ENCODE measurements around the gene CGB1.

The CGB1 gene

DNA sequence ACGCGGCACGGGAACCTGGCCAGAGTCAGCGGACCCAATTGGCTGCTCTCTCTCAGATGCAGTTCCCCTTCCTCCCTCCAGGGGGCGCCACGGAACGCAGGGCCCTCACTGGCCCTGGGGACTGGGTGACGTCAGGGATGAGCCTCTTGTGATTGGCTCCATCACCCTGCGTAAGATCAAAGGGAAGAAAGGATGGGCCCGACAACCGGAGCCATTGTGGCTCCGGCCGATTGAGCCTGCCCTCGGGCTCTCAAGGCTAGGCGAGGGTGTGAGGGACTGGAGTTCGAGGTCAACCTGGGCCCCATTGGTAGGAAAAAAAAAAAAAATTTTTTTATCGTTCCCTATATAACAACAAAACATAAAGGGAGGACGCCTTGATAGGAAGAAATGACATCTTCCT lies at the start of gene CGB1:
Gene CGB1 (minus strand): TSS at position 81 of the 400 bp plus-strand sequence. CDS start 184 bp downstream, outside the sequence.
- DNase-seq: peak; percentile 62 to 71

- no peak for DNase-seq
These were observed 49.6 kb upstream of the CGB1 start for GRCh38 chr19:49086296-49086695.

DNA sequence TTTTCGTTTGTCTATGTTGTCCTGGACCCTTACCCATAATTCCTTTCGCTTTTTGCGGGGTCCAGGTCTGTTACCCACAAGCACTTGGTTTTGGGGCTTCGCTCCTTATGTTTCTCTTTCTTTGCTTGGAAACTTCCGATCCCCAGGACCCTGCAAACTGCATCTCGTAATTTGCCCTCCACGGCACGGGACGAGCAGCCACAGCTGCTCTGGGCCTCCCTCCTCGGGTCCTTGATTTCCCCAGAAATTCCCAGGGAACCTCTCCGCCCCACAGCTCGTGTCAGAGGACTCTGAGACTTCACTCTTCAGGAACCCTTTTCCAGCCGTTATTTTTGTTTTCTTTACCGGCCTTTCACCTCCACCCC lies 49.2 kb upstream of the CGB1 start:
- DNase-seq: no peak

GRCh38 chr19:49085020-49085867 lies 48.5 kb upstream of the CGB1 start, which contains the start of gene SNRNP70:
SNRNP70 (plus strand) TSS chr19:49085451; CDS start chr19:49086415, 964 bp downstream.
- DNase-seq: peak; percentile 97 to 98

DNA sequence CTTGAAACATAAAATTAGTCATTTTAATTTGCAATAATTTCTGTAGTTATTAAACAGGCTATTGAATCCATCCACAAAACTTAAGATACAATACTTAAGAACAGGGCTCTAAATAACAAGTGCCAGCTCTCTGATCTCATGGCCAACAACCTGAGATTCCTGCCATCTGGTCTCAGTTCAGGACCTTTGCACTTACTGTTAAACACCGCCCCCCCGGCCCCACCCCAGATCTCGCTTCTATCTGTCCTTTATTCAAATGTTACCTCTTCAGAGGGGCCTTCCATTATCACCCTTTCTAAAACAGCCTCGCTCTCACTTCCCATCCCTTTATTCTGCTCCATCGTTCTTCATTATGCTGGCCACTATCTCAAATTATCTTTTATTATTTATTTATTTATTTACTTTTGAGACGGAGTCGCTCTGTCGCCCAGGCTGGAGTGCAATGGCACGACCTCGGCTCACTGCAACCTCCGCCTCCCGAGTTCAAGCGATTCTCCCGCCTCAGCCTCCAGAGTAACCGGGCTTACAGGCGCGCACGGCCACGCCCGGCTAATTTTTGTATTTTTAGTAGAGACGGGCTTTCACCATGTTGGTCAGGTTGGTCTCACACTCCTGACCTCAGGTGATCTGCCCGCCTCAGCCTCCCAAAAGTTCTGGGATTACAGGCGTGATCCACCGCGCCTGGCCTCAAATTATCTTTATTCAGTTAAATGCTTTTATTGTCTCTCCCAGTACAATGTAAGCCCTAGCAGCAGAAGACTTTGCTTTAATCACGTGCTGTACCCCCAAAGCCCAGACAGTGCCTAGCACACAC lies 47.7 kb upstream of the CGB1 start:
- DNase-seq: no peak

DNA sequence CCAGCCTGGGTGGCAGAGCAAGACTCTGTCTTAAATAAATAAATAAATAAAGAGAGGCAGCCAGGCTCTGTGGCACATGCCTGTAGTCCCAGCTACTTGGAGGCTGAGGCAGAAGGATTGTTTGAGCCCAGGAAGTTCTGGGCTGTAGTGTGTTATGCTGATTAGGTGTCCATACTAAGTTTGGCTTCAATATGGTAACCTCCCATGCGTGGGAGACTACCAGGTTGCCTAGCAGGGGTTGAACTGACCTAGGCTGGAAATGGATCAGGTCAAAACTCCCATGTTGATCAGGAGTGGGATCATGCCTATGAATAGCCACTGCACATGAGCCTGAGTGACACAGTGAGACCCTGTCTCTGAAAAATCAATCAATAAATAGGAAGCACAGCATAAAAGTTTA lies 44.6 kb upstream of the CGB1 start:
- no peak for DNase-seq

- no peak for DNase-seq
These were observed 43.7 kb upstream of the CGB1 start for GRCh38 chr19:49080392-49080791.

GRCh38 chr19:49074869-49075268 lies 38.2 kb upstream of the CGB1 start:
- DNase-seq: peak; percentile 25 to 47

DNA sequence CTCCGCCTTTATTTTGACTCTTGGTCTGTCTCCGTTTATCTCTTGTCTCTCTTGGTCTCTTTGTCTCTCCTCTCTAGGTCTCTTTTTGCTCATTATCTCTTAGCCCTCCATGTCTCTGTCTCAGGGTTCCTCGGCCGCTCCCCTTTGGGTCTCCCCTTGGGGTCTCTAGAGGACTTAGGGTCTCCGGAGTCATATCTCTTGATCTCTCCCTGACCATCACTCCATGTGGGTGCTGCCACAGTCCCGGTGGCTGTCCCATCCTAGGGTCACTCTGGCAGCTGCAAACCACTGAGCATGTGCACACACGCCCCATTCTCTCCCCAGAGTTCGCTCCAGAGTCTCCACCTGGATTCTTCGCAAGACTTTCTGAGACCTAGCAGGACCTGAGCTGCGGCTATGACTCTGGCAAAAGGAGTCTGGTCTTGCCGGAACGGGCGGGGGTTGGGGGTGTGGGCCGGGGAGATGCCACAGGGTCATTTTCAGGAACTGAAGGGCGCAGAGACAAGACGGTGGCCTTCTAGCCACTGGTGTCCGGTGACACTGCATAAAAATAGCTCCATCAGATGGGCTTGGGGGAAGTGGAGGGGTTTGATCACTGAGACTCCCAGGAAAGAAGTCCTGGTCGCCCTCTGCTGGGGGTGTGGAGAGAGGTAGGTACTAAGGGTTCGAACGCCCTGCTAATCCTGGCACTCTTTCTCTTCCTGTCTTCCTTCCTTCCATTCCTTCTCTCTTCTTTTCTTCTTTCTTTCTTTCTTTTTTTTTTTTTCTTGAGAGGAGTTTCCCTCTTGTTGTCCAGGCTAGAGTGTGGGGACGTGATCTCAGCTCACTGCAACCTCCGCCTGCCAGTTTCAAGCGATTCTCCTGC lies 37.1 kb upstream of the CGB1 start:
- no peak for DNase-seq

GRCh38 chr19:49071860-49072547 lies 35.3 kb upstream of the CGB1 start:
- peak; percentile 17 to 34 for DNase-seq

- DNase-seq: no peak
These were observed 33.7 kb upstream of the CGB1 start for GRCh38 chr19:49070416-49070815.

DNA sequence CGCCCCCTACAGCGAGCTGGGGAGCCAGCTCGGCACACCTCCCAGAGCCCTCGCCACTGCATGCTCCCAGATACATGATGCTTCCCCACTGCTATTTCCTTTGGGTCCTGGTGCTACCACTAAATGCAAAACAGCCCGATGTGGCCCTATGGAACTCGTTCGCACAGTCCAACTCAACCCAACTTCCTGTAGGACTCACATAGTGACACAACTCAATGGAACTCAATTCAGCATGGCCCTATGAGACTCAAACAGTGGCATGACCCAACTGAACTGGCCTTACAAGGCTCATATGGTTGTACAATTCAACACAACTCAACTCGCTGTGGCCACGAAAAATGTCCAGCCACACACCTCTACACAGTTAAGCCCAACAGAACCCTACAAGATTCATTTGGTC lies 32.3 kb upstream of the CGB1 start:
- DNase-seq: no peak

DNA sequence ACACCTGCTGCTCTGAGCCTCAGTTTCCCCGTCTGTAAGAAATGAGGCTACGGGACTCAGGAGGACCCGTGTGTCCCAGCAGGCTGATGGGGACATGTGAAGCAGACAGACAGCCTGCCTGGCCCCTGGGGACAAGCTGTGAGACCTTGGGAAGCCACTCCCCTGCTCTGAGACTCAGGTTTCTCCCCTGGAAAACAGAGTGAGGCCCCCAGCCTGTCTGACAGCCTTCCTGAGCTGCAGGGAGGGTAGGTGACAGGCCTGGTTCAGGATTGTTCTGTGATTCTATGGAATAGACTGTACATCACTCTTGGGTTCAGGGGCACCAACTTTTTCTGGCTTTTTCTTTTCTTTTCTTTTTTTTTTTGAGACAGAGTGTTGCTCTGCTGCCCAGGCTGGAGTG lies 30.9 kb upstream of the CGB1 start:
- no peak for DNase-seq

DNA sequence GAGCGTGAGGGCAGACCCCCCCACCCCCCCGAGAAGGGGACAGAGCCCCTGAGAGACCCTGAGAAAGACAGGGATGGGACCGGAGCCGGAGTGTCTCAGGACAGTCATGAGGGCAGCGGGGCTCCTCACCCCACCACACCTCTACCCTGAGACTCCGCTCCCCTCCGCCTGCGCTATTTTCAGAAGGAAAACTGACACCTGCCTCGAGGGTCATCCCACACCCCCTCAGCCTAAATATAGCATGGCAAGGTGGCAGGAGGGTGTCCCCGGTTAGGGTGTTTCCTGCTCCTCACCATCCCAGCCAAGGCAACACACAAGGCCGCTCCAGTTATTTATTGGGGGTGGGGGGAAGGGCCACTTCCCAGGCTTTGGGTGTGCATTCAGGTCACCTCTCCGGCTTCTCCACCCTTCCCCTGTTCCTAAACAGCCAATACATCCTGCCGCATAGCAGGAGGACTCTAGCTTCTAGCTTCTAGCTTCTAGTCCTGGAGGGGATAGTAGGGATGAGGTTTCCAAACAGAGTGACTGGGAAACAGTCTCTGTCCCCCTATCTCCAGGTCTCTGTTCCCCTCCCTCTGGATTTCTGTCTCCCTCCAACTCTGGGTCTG lies 29.3 kb upstream of the CGB1 start:
- no peak for DNase-seq

DNA sequence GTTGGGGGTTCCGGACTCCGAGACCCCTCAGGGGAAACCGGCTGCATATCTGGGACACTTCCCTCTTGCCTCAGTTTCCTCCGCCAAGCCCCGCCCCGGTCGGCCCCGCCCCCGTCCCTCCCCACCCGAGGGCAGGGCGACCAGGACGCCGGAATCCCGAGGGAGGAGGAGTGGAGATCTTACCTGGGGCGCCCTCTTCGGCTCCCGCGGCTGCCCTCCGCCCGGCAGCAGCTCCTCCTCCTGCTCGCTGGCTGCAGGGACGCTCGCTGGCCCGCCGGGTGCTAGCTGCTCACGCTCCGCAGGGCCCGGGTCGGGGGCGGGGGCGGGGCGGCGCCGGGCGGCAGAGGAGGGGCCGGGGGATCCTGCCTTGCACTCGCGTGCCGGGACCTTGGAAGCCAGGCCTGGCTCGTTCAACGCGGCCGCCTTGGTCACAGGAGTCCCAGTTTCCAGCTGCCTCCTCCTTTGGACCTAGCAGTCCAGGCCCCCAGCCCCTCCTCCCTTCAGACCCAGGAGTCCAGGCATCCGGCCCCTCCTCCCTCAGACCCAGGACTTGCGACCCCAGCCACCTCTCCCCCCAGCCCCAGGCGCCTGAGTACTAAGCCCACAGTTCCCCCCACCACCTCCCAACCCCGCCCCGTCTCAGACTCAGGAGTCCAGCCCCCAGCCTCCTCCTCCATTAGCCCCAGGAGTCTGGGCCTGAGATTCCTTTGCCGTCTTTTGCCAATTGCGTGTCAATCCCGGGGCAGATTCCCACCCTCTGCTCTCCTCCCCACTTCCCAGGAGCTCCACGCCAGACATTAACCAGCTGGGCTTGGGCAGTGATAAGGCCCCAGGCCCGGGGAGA lies 28.3 kb upstream of the CGB1 start, which contains the start of gene NTF4:
Gene NTF4 (minus strand): TSS at position 51 of the 844 bp plus-strand sequence. CDS start 2,821 bp downstream, outside the sequence.
- no peak for DNase-seq

GRCh38 chr19:49064029-49064629 lies 27.4 kb upstream of the CGB1 start:
- no peak for DNase-seq

DNA sequence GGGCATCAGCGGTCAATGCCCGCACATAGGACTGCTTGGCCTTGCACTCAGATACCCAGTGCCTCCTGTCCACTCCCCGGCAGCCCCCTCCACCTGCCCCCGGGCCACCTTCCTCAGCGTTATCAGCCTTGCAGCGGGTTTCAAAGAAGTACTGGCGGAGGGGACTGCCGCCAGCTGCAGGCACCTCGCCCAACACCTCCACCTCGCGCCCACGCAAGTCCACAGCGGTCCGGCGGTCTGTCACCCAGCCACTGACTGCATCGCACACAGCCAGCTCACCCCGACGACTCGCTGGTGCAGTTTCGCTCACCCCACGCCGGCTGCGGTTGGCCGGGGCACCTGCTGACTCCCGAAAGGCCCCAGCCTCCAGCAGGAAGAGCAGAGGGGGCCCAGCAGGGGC lies 24.8 kb upstream of the CGB1 start:
- no peak for DNase-seq

DNA sequence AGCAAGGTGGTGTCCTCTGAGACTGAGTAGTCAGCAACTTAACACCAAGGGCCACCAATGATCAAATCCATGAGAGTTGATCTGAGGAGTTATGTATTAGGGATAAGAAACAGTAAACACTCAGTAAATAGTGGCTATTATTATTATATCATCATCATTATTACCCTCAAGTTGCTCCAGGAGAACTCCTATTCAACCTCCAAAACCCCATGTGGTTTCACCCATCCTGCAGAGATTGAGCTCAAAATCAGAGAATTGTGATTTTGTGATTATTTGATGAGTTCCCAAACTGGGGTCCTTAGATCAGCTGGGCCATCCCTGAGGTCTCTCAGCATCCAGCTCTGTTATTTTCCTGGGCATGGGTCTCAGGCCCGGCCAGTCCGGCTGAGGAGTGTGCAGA lies 24.3 kb upstream of the CGB1 start:
- no peak for DNase-seq

DNA sequence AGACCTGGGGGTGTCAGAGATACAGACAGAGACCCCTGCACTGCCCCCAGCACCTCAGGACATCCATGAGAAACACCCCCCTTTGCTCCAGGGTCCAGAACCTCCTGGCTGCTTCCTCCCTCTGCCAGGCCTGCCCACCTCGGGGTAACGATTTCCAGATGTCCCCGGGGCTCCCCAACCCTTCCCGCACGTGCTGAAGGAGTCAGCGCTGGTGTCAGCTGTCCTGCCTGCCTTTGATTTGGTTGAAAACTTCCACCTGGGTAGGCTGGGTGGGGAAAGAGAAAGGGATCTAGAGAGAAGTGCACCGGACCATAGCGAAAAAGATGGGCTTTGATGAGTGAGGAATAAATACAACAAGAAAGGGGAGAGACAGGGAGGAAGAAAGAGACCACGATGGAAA lies 22.4 kb upstream of the CGB1 start:
- DNase-seq: no peak

GRCh38 chr19:49058562-49058961 lies 21.9 kb upstream of the CGB1 start:
- DNase-seq: peak in 1 of 2 experiments; percentile 45

All from activated CD4-positive, alpha-beta T cell treated with anti-CD3 and anti-CD28 coated beads, Interleukin-2, amount 50 U/mL, for 48 hours (primary cell).